ENCODE data around the gene DNM3.

The DNM3 gene

DNA sequence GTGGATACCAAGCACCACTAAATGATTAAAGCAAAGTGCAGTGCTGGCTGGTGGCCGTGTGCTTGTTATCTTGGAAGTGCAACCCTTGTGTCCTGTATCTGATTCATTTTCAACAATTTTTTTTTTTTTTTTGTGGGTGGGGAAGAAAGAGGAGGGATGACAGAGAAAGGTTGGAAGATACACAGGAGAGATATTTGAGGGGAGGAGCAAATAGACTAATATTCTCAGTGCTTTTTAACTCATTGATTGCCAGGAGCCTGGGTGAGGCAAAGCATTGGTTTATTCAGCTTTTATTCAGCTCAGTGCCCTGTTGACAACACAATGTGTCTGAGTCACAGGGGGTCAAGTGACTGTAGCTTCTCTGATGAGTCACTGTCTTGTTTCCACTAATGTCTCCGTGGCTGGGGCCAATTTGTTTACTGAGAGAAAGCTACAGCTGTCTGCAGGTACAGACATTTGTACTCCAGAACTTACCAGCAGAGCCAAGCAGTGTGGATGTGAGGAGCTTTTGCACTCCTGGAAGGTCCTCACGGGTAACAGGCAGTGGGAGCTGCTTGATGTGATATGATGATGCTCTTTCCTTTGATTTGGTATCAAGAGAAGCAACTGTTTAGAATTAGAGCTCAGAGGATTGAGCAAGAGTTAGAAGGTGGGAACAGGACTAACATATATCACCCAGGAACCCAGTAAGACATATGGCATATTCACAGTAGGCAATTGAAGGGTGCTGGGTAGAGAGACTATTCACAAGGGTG is 23.6 kb upstream of the DNM3 start:
- peak; percentile 88 for DNase-seq (ENCODE audit: low spot score)

DNA sequence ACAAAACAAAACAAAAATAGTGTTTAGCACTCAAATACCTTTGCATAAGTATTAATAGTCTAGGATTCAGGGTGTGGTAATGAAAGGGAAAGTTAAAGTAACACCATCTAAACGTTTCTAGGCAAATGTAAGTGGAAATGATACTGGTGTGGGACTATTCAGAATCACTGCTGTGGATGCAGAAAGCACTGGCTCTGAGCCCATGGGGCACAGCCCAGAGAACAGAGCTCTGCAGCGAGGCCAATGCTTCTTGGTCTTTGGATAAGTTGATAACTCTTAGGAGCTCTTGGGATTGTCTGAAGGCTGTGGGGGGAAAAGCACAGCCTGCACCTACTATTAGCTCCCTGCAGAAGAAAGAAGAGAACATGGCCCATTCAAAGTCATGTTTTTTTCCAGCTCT is 21.4 kb upstream of the DNM3 start:
- no peak for DNase-seq (ENCODE audit: low spot score)

DNA sequence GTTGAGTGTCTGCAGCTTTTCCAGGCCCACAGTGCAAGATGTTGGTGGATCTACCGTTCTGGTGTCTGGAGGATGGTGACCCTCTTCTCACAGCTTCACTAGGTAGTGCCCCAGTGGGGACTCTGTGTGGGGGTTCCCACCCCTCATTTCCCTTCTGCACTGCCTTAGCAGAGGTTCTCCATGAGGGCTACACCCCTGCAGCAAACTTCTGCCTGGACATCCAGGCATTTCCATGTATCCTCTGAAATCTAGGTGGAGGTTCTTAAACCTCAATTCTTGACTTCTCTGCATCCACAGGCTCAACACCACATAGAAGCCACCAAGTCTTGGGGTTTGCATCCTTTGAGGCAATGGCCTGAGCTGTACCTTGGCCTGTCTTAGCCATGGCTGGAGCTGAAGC is 14.3 kb upstream of the DNM3 start:
- no peak for DNase-seq (ENCODE audit: low spot score)

DNA sequence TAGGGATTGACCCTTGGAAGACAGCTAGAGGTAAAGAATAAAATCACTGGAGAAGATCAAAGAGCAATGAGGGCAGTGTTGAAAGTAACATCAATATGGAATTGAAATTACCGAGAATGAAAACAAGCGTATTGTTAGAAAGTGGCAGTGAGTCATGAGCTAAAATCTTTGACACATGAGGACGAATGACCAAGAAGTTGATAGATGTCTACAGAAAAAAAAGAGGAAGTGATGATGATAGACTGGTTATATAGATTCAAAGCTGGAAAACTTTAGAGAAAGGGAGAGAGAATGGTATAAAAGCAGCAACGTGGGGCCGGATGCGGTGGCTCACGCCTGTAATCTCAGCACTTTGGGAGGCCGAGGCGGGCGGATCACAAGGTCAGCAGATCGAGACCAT is 12.5 kb upstream of the DNM3 start:
- no peak for DNase-seq (ENCODE audit: low spot score)

DNA sequence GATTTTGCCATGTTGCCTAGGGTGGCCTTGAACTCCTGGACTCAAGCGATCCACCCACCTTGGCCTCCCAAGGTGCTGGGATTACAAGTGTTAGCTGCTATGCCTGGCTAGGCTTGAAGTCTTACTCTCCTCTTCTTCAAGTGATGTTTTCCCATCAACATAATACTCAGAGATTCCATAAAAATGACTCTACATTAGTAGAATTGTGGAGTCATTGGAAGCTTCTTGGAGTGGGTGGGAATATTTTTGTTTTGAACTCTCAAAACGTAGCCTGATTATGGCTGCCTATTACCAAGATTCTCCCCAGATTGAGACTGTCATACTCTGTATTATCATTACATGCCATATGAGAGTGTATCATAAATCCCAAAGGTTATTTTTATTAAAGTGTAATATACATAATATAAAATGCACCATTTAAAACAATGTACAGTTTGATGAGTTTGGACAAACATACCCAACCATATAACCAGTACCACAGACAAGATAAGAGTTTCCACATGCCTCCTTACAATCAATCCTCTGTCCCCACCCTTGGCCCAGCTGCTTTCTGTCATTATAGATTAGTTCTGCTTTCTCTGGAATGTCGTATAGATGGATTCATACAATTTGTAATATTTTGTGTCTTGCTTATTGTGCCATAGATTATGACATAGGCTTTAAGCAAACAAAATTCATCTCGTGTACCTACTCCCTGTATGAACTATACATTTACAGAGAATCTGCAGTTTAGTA is 8.0 kb upstream of the DNM3 start:
- peak; percentile 50 for DNase-seq (ENCODE audit: low spot score)

DNA sequence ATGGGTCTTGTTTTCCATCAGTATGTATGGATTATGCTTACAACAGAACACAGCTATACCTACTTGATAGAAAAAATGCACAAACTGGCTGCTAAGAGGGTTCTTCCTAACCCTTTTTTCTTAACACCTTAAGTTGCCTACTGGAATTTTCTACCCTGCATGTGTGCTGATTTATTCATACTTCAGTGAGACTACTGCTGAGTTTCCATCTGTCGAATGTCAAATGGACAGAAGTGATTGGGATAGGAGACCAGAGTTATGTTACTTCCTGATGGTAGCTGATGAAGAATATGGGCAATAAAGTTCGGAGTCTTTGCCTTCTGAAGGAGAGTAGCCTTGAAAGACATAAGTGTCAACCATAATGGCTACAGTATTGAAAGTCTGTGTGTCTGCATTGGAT is 6.5 kb upstream of the DNM3 start:
- DNase-seq (ENCODE audit: low spot score) = no peak

DNA sequence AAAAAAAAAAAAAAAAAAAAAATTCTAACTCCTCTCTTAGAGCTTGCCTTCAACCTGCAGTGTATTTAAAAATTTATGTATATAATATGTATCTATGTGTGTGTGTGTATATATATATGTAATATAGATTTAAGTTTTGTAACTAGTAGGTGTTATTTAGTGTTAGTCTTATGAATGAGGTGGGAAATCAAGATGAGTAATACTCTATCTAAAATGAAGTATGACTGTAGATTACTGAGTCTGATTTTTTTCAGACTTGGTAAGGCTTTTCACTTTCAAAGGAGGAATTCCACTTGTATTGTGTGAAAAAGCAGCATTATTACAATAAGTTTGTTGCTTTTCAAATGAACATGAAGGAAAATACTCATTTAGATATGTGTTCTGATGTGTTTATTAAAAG is 5.4 kb upstream of the DNM3 start:
- DNase-seq (ENCODE audit: low spot score) = no peak

DNA sequence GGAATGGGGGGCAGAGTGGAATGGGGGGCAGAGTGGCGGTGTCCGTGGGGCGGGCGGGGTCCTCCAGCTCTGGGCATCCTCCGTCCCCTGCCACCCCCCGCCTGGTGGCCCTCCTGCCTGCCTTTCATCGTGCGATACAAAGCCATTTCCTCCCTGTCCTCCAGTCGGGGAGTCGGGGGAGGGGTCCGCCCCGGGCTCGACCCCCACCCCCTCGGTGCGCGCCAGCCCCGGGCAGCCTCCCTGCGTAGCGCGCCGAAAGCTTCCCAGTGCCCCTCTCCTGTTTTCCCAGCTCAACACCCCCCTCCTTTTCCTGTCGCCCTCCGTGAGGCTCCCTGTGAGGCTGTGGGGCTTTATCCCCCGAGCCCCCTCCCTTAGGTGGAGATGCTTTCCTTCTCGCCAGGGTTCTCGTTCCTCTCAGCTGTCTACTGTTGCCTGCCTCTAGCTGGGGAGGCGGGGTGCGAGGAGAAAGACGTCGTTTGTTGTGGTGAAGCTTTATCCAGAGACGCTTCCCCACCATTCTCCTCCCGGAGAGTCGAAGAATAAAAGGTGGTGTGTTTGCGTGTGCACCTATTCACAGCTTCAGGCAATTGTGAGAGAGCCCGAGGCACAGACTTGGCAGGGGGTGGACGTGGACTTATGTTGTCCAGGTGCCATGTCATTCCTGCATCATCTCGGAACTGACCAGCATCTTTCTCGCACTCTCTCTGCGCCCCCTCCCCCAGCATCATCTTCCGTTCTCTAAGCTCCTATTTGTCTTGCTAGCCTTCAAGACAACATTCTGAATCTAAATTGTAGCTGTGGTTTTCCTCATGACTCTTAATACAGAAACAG is 848 bp downstream of the DNM3 start:
- peak; percentile 47 for DNase-seq (ENCODE audit: low spot score)

DNA sequence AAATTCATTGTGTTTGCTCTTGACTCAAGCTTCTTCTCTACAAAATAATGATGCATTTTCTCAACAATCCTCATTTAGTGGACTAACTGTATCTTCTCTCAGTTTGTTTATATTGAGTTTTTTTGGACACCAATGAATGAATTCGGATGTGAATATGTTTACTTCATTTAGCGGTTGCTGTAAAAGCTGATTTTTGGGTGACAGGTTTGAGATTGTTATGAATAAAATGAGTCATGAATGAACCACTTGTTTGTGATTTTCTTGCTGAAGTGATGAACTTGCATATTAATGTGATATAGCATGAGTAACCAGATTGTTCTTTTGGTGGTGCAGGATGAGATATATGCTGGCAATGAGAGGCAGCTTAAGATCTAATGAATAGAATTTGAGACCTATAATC is 3.1 kb downstream of the DNM3 start:
- DNase-seq (ENCODE audit: low spot score) = peak; percentile 91

DNA sequence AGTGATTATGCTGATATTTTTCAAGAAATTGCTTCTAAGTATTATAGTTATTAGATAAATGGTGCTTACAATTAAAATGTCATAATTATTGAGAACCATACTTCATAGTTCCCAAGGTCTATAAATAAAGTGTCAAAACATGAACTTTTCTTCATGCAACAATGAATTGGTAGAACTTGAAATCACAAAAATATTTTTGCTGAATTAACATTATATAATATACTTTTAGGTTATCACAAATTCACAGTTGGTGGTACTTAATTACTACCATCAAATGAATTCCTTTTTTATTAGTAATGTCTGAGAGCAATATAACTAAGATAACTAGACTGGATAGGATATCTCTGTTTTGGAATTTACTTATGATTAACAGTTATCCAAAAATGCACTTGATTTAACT is 4.7 kb downstream of the DNM3 start:
- no peak for DNase-seq (ENCODE audit: low spot score)

DNA sequence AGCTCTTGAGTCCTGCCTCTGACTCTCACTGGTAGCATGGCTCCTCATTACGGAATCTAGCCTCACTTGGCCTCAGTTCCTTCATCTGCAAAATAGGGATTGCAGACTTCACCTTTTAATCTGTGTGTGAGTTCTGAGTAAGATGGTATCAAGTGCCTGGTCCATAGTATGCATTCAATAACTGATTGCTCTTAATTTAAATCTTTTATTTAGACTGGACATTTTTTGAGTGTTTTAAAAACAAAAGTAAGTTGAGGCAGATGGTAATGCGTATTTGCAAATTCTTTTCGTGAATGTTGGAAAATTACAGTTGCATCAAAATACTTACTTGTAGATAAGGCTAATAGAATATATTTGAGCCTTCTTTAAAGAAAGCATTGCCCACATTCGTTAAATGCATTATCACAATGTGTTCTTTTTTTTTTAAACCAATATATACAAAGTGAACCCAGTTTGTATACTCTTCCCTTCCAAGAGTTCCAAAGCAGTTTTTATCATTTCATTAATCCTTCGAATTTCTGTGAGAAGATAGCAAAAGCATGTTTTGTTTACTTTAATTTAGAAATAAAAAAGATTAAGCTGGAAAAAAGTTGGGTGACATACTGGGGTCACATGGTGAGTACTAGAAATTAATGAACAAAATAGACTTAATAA is 8.1 kb downstream of the DNM3 start:
- DNase-seq (ENCODE audit: low spot score) = no peak

DNA sequence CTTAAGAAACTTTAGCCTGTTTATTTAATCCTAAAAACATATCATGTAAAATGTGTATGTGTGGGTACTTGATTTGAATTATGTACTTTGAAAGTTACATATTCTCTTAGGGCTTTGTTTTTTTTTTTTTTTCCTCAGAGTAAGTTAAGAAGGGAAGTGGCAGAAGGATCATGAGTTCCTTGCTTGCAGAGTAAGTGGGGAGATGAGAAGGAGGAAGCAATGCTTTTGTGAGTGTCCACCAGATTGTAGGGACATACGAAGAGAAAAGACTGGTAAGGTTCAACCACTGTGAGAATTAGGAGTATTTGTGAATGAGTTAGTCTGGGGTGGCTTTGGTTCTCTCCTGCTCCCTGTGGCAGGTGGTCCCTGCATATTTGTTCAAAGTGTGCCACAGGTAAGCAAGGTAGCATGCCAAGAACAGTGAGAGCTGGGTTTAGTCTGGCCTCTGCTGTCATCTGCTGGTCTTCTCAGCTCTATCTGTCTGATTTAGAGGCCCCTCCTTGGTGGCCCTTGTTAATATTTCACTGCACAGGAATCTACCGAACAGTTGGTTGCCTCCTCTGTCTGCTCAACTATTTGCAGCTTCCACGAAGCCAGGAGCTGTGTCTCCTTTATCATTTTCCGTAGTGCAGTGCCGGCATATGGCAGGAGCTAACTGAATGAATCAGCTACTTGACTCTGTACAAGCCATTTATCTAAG is 9.5 kb downstream of the DNM3 start:
- no peak for DNase-seq (ENCODE audit: low spot score)

DNA sequence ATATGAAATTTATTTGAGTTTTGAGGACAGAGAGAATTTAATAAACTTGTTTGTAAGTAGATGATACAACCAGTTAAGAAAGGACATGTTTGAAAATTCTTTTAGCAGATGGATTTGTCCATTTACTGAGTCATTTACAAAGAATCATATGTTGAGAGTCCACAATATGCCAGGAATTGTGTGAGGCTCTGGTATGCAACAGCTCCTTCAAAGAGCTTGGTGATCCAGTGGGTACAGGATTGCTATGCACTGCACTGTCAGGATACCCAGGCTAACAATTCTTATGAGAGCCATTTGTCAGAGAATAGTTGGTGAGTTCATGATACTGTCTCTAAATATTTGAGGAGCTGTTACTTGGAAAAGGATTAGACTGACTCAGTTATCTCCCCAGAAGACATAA is 11.0 kb downstream of the DNM3 start:
- no peak for DNase-seq (ENCODE audit: low spot score)

DNA sequence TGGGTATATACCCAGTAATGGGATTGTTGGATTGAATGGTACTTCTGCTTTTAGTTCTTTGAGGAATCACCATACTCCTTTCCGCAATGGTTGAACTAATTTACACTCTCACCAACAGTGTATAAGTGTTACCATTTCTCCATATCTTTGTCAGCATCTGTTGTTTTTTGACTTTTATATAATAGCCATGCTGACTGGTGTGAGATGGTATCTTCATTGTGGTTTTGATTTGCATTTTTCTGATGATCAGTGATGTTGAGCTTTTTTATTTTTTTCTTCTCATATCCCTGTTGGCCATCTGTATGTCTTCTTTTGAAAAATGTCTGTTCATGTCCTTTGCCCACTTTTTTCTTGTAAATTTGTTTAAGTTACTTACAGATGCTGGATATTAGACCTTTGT is 14.1 kb downstream of the DNM3 start:
- DNase-seq (ENCODE audit: low spot score) = no peak

DNA sequence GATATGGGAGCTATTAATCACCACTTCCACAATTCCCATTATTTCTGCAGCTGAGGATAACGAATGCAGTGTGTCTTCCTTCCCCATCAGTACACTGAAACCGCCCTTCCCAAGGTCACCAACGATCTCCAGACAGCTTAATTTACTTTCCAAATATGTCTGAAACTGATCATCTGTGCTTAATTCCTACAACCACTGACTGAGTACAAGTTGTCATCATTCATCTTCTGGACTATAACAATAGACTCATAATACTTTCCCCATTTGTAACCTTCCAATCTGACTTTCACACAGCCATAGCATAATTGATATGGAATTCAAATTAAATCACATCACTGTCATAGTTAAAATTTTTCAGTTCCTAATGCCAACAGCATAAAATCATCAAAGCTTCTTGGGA is 17.4 kb downstream of the DNM3 start:
- no peak for DNase-seq (ENCODE audit: low spot score)

DNA sequence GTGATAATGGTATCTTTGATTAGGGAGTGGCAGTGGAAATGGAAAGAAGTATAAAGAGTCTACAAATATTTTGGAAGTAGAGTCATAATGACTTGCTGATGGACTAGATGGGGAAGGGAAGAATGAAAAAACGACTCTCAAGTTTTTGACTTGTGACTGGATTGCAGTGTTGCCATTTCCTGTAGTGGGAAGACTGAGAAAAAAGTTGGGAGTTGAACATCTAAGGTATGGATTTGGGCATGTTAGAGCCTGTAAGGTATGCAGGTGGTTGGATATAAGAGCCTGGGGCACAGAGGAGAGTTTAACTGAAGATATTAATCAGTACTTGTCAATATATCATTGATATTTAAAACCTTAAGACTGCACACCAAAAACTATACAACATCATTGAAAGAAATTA is 19.4 kb downstream of the DNM3 start:
- DNase-seq (ENCODE audit: low spot score) = no peak

DNA sequence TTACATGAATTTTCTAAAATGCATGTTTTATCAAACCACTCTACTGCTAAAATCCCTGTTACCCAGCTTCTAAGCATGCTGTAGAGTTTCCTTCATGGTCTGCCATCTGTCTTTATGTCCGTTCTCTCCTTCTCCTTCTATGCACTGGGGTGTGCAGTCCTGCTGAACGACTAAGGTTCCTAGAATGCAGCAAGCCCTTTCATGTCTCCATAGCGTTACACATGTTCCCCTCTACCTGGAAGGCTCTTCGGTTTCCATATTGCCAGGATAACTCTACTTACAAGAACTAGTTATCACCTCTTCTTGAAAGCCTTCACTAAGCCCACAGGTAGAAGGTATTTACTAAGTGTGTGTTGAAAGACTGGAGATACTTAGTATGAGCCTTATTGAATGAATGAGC is 22.2 kb downstream of the DNM3 start:
- no peak for DNase-seq (ENCODE audit: low spot score)

DNA sequence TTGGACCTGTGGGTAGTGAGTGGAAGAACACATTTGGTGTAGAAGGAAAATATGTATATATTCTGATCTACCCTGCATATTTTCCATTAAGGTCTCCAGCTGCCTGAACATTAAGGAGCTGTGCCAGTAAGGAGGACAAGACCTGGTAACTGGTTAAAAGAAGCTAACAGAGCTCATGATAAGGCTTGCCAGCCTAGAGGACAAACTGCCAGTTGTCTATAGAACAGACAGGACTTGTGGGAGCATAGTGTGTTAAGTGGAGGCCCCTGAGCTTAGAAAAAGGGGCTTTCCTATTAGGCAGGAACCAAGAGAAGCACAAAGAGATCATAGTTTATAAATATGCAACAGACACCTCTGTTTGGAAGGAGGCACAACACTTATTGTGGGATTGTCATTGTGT is 23.0 kb downstream of the DNM3 start:
- no peak for DNase-seq (ENCODE audit: low spot score)

DNA sequence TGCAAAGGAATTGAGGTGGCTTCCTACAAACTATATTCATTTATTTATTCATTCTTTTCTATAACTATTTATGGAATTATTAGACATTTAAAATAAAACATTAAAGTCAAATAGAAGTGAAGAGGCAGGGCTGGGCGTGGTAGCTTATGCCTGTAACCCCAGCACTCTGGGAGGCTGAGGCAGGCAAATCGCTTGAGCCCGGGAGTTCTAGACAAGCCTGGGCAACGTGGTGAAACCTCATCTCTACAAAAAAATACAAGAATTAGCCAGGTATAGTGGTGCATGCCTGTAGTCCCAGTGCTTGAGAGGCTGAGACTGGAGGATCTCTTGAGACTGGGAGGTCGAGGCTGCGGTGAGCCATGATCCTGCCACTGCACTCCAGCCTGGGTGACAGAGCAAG is 23.8 kb downstream of the DNM3 start:
- no peak for DNase-seq (ENCODE audit: low spot score)

DNA sequence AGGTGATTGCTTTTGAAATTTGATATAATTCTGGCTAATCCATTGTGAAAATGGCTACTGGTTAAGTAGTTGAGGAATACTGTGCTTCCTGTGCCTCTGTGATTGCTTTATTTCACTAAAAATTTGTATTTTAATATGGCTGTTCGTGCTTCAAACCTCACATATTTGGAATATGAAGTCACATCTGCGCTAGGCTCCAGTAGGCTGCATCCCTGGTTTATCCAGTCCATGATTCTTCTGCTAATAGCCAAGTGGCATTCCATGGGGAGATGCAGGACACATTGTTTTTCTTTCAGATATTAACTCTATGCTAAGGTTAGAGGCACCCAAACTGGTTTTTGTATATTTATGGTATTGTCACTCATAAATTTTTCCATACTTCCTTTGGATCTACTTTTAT is 25.9 kb downstream of the DNM3 start:
- no peak for DNase-seq (ENCODE audit: low spot score)

DNA sequence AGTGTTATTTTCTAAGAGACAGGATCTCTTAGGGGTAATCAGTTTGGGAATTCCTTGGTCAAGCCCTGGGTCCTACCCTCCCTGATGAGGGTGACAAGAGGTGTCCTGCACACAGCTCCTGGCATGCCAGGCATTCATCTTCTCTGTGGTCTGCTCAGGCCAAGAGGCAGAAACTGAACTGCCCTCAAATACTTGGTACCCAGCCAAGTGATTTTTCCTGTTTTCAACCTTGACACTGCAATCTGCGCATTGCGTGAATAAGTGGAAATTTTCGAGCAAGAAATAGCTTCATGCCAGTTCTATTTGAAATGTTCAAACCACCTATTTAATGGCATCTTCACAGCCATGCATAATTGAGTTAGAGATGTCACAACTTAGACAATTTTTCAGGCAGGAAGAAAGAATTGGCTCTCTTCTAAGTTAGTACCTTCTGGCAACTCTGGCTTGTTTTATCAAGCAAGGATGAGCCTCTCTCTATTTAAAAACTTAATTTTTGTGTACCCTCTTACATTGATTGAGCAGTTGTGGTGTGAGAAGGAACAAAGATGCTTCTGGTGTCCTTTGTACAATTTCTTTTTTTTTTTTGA is 27.0 kb downstream of the DNM3 start:
- DNase-seq (ENCODE audit: low spot score) = no peak

DNA sequence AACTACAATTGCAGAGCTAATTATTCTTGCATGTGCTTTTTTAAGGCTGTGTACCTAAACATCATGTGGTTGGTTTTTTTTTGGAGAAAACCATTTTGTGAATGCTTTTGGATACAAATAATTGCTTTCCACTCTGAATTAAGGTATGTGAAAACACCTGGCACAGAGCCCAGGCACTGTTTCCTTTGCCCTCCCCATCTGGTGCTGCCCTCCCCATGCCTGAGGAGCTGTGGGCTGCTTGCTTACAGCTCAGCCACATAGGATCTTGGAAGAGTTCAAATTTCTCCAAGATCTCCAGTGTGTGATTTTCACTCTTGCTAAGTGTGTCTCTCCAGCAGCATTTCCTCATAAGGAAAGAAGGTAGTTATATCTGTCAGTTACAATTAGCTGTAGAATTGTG is 27.8 kb downstream of the DNM3 start:
- DNase-seq (ENCODE audit: low spot score) = no peak

Measured in COLO829 (cell line).